Fibroblast of lung (primary cell): ENCODE results near the gene EGLN1. TPM values are rescaled to one million over a fixed set of nuclear protein-coding genes. Genes with fewer than 3 reads are reported as not detected.

Experiments used
- DNase-seq, 2 donors: peaks; one replicate each; pipeline versions ENCODE4 v3.0.0 to v3.0.0-alpha.2; 2010; ENCODE audit warnings: low read depth in 2 of 2
- H2AFZ ChIP-seq: 2 replicates; pipeline ENCODE4 v1.5.1; 2012; ENCODE audit warnings: low read length, control low read depth, inconsistent platforms
- H3K27ac ChIP-seq: 2 replicates; pipeline ENCODE4 v1.5.1; 2011; ENCODE audit warnings: low read length, control low read depth; ENCODE audit not compliant: insufficient read depth
- H3K27me3 ChIP-seq: 2 replicates; pipeline ENCODE4 v1.5.1; 2011; ENCODE audit warnings: mild to moderate bottlenecking, low read length; ENCODE audit not compliant: control insufficient read depth, insufficient read depth
- H3K36me3 ChIP-seq: 2 replicates; pipeline ENCODE4 v1.5.1; 2011; ENCODE audit warnings: low read length; ENCODE audit not compliant: control insufficient read depth, insufficient read depth
- H3K4me1 ChIP-seq: 2 replicates; pipeline ENCODE4 v1.5.1; 2011; ENCODE audit warnings: low read length; ENCODE audit not compliant: control insufficient read depth, insufficient read depth; ENCODE audit errors: extremely low read depth
- H3K4me2 ChIP-seq: 2 replicates; pipeline ENCODE4 v1.5.1; 2011; ENCODE audit warnings: low read length, control low read depth; ENCODE audit not compliant: insufficient read depth; ENCODE audit errors: extremely low read depth
- H3K4me3 ChIP-seq, 4 experiments: fragments of 200-600 bp in 1 of 4; sonication (generic) in 1 of 4; replicated peaks in 1 of 4; 2 replicates each; pipeline ENCODE4 v1.5.1; 2011 to 2016; ENCODE audit warnings: low read length in 4 of 4, low read depth in 3 of 4, mild to moderate bottlenecking in 3 of 4, control low read depth in 2 of 4, inconsistent platforms in 1 of 4, mixed read lengths in 1 of 4; ENCODE audit not compliant: insufficient read depth in 1 of 4; ENCODE audit errors: control extremely low read depth in 1 of 4
- H3K79me2 ChIP-seq: 2 replicates; pipeline ENCODE4 v1.5.1; 2012; ENCODE audit warnings: mild to moderate bottlenecking, low read length, inconsistent platforms; ENCODE audit not compliant: control insufficient read depth, insufficient read depth
- H3K9ac ChIP-seq: 2 replicates; pipeline ENCODE4 v1.5.1; 2011; ENCODE audit warnings: mild to moderate bottlenecking, low read length, control low read depth; ENCODE audit not compliant: insufficient read depth
- H3K9me3 ChIP-seq: 2 replicates; pipeline ENCODE4 v1.5.1; 2012; ENCODE audit warnings: low read depth, low read length; ENCODE audit not compliant: control insufficient read depth, insufficient read depth
- H4K20me1 ChIP-seq: 2 replicates; pipeline ENCODE4 v1.5.1; 2011; ENCODE audit warnings: low read length; ENCODE audit not compliant: control insufficient read depth, insufficient read depth; ENCODE audit errors: extremely low read depth
- EZH2 ChIP-seq: IDR thresholded peaks from 2 replicates; pipeline ENCODE4 v1.5.1; 2012; ENCODE audit warnings: low read length, control low read depth, mild to moderate bottlenecking; ENCODE audit errors: missing control alignments
- polyA plus RNA-seq, 2 donors: library from polyadenylated mRNA; depleted of rRNA in 1 of 2; stranded (reverse) in 1 of 2; unstranded in 1 of 2; fragments of >200 nt; gene quantifications; 2 replicates each; pipeline ENCODE4 v1.2.1, GENCODE V29; 2011 to 2012; ENCODE audit warnings: missing spikeins in 1 of 2
- total RNA-seq: library from RNA; depleted of rRNA; stranded (reverse); fragments of >200 nt; gene quantifications from 2 replicates; pipeline ENCODE4 v1.2.1, GENCODE V29; 2014
- TF ChIP-seq, protein P1 (sequence below), 2 donors: IDR thresholded peaks in 1 of 2; conservative IDR thresholded peaks in 1 of 2; 1 replicate in 1 of 2; 2 replicates in 1 of 2; pipeline ENCODE4 v1.5.1; 2011 to 2012; ENCODE audit warnings: low read length in 2 of 2, control low read depth in 1 of 2, inconsistent platforms in 1 of 2, low read depth in 1 of 2, mild to moderate bottlenecking in 1 of 2

EGLN1 gene
- total and polyA plus RNA-seq, 2 donors (not counting 1 experiment from before 2014, with no cell fraction given): 49.3 to 50.9 TPM

DNA sequence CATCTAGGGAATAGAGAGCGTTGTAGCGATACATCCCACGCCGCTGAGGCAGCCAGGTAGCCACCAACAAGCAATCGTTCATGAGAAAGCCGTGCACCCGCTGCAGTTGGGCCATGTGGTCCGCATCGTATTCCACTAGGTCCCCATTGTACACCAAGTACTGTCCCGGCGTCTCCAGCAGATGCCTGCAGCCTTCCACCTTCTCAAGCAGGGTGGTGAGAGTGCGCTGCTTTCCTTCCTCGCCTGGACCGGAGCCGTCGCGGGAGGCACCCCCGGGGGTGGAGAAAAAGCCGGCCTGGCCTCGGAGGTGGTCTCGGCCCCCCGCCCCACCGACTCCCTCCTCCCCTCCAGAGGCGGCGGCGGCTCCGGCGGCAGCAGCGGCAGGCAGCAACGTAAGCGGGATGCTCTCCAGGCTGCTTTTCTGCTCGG is 85.0 kb downstream of the EGLN1 start:
- H2AFZ ChIP-seq: peak overlapping the region; percentile 88
- DNase-seq: peak in 1 of 2 donors; percentile 18
- H3K4me3 ChIP-seq: peak overlapping the region; percentile 87 to 98 (median 96)
- H3K4me1 ChIP-seq: no peaks in the 10 kb centered on the region
- H3K9me3 ChIP-seq: no peaks in the 10 kb centered on the region
- peaks cover 1% of the 10 kb centered on the region for H3K36me3 ChIP-seq
- TF ChIP-seq, protein P1, sequence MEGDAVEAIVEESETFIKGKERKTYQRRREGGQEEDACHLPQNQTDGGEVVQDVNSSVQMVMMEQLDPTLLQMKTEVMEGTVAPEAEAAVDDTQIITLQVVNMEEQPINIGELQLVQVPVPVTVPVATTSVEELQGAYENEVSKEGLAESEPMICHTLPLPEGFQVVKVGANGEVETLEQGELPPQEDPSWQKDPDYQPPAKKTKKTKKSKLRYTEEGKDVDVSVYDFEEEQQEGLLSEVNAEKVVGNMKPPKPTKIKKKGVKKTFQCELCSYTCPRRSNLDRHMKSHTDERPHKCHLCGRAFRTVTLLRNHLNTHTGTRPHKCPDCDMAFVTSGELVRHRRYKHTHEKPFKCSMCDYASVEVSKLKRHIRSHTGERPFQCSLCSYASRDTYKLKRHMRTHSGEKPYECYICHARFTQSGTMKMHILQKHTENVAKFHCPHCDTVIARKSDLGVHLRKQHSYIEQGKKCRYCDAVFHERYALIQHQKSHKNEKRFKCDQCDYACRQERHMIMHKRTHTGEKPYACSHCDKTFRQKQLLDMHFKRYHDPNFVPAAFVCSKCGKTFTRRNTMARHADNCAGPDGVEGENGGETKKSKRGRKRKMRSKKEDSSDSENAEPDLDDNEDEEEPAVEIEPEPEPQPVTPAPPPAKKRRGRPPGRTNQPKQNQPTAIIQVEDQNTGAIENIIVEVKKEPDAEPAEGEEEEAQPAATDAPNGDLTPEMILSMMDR (conservative IDR thresholded peaks at IDR 0.05 in 1 of 2, IDR thresholded peaks at IDR 0.05 in 1 of 2; ENCODE audit: low read depth in 1 of 2, low read length in 2 of 2): no peak
- no peak for TF ChIP-seq EZH2
- peaks cover 5% of the 10 kb centered on the region for H4K20me1 ChIP-seq
- H3K4me2 ChIP-seq: peak overlapping the region; percentile 89
- H3K79me2 ChIP-seq: peaks cover 71% of the 10 kb centered on the region
- peak overlapping the region; percentile 96 for H3K27ac ChIP-seq
- H3K9ac ChIP-seq: peak overlapping the region; percentile 98
- H3K27me3 ChIP-seq: no peaks in the 10 kb centered on the region

DNA sequence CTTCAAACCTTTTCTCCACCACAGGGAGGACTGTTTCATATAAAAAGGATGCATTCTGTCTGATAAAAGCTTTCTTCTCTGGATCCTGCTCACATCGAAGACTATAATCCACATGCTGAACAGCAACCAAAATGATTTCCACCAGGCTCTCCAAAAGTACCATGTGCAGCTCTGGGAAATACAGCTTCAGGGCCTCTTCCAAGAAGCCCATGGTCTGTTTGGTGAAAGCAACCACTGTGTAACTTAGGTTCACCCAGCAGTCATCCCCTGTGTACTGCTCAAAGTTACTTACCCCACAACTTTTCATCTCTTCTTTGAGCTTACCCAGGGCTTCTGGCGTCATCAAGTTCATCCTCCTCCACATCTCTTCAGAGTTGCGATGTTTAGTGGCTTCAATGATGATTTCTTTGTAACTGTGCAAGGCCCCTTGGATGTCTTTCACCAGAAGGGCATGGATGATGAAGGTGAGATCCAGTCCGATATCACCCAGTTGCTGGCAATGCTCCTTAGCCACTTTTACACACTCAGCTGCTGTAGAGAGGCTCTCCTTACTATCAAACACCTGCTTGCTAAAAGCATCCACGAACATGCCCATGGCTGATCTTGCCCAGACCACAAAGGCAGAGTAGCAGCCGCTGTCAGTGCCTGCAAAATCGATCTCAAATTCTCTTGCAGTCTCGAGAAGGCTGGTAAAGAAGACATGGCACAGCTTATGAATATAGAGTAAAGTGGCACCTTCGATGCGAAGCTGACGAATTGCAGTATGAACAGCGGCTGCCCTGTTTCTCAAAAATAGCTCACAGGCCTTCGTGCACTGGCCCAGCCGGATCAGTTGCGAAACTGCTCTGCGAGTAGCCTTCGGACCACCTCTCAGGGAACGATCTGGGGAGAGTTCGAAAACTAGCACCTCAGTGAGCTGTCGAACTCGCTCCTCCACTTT is 86.2 kb downstream of the EGLN1 start:
- no peak overlapping the region for H3K9ac ChIP-seq
- no peak overlapping the region for H3K27ac ChIP-seq
- peaks cover 5% of the 10 kb centered on the region for H4K20me1 ChIP-seq

DNA sequence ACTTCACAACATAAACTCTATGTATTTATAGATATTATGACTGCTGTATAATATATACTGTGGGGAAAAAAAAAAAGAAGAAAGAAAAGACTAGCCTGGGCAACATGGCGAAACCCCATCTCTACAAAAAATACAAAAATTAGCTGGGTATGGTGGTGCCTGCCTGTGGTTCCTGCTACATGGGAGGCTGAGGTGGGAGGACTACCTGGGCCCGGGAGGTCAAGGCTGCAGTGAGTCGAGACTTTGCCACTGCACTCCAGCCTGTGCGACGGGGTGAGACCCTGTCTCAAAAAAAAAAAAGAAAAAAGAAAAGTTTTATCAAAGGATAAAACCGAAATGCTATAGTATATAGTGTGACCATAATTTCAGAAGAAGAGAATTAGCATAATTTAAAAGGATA is 87.1 kb downstream of the EGLN1 start:
- no peak for TF ChIP-seq EZH2
- TF ChIP-seq, protein P1 (conservative IDR thresholded peaks at IDR 0.05 in 1 of 2, IDR thresholded peaks at IDR 0.05 in 1 of 2; ENCODE audit: low read depth in 1 of 2, low read length in 2 of 2): no peak
- Histone ChIP-seq H3K27me3 (no peaks in the 10 kb centered on the region), H3K79me2 (peaks cover 66% of the 10 kb centered on the region), H4K20me1 (peaks cover 5% of the 10 kb centered on the region), H3K4me3 (peak overlapping the region; percentile 8 to 98 (median 92)), H2AFZ (no peak overlapping the region), H3K4me1 (no peaks in the 10 kb centered on the region), H3K9me3 (no peaks in the 10 kb centered on the region), H3K4me2 (peak overlapping the region; percentile 89), H3K9ac (no peak overlapping the region), H3K36me3 (no peaks in the 10 kb centered on the region), H3K27ac (no peak overlapping the region)
- no peak for DNase-seq

More for the DNA sequence above, 86.2 kb downstream of the EGLN1 start:
- Histone ChIP-seq H3K4me1 (no peaks in the 10 kb centered on the region), H3K4me2 (peak overlapping the region; percentile 89), H3K79me2 (peaks cover 69% of the 10 kb centered on the region), H3K4me3 (peak overlapping the region; percentile 87 to 98 (median 96)), H3K36me3 (peaks cover under 1% of the 10 kb centered on the region), H3K9me3 (no peaks in the 10 kb centered on the region), H3K27me3 (no peaks in the 10 kb centered on the region), H2AFZ (no peak overlapping the region)
- no peak for TF ChIP-seq EZH2
- TF ChIP-seq, protein P1 (conservative IDR thresholded peaks at IDR 0.05 in 1 of 2, IDR thresholded peaks at IDR 0.05 in 1 of 2; ENCODE audit: low read depth in 1 of 2, low read length in 2 of 2): no peak
- no peak for DNase-seq
